Mesothelial cell of epicardium (in vitro differentiated cells): Measurements from ENCODE around the gene AFF2. TPM values are rescaled to one million over a fixed set of nuclear protein-coding genes. Genes with fewer than 3 reads are reported as not detected.

Experiments
- DNase-seq, 2 experiments: peaks; one replicate each; pipeline ENCODE4 v3.0.0; 2021; ENCODE audit warnings: low spot score in 2 of 2; ENCODE audit not compliant: unreplicated experiment in 2 of 2
- H3K27ac Mint-ChIP-seq: 2 replicates; pipeline ENCODE4 v1.8.0; 2021; ENCODE audit warnings: mixed read lengths
- H3K27me3 Mint-ChIP-seq: 2 replicates; pipeline ENCODE4 v1.8.0; 2021; ENCODE audit warnings: low read depth, mixed read lengths
- H3K36me3 Mint-ChIP-seq: 2 replicates; pipeline ENCODE4 v1.8.0; 2021; ENCODE audit warnings: mixed read lengths
- H3K4me1 Mint-ChIP-seq: 2 replicates; pipeline ENCODE4 v1.8.0; 2021; ENCODE audit warnings: mixed read lengths
- H3K4me3 Mint-ChIP-seq: 2 replicates; pipeline ENCODE4 v1.8.0; 2021; ENCODE audit warnings: mild to moderate bottlenecking, moderate library complexity, mixed read lengths
- H3K9me3 Mint-ChIP-seq: 2 replicates; pipeline ENCODE4 v1.8.0; 2021; ENCODE audit warnings: mixed read lengths
- total RNA-seq: library from RNA; stranded (reverse); gene quantifications from 3 replicates; pipeline ENCODE4 v1.2.1, GENCODE V29; 2021
- TF ChIP-seq, protein P1 (sequence below): fragments of 200-600 bp; sonication (generic); IDR thresholded peaks from one replicate; pipeline ENCODE4 v1.5.0; 2021; ENCODE audit warnings: antibody characterized with exemption; ENCODE audit not compliant: unreplicated experiment

Gene AFF2
- total RNA-seq, 1 donor from 2014 or later = 5.8 TPM

DNA sequence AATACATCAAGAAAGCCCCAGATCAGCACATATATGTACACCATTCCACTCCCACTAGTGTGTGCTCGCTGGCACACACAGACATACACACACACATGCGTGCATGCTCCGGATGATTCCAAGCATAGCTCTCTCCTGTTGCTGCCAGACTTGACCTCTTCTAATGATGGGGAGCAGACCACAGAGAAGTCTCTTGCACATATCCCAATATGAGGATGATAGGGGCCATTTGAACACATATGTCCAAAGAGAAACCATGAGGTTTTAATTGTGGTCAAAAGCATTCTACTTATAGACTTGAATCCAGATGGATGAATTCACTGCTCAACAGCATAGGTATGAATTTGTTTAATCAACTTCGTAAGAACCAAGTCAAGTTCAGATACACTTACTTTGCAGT, 214.9 kb downstream of the AFF2 start:
- no peaks in the 10 kb centered on the region for H3K27me3 Mint-ChIP-seq
- H3K9me3 Mint-ChIP-seq = peaks cover 26% of the 10 kb centered on the region

DNA sequence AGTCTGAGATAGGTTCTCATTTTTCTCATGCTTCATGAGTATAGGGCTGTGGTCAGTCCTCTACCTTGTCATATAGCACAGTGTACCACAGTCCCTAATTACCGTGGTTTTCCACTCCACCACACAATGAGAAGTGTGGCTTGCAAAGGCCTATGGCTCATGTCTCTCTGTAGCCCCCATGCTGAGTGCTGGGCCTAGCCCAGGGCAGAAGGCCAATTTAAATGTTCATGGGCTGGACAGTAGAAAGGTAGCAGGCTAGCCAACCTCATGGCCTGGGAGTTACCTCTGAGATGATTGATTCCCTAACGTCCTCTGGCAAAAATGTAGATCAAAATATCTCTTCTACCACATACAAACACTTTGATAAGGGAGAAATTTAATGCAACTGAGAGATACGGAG, 222.5 kb downstream of the AFF2 start:
- Mint-ChIP-seq H3K4me1 (no peaks in the 10 kb centered on the region), H3K27me3 (no peaks in the 10 kb centered on the region), H3K9me3 (peaks cover 34% of the 10 kb centered on the region), H3K4me3 (no peak overlapping the region), H3K27ac (no peak overlapping the region), H3K36me3 (no peaks in the 10 kb centered on the region)
- no peak for DNase-seq
- TF ChIP-seq, protein P1, sequence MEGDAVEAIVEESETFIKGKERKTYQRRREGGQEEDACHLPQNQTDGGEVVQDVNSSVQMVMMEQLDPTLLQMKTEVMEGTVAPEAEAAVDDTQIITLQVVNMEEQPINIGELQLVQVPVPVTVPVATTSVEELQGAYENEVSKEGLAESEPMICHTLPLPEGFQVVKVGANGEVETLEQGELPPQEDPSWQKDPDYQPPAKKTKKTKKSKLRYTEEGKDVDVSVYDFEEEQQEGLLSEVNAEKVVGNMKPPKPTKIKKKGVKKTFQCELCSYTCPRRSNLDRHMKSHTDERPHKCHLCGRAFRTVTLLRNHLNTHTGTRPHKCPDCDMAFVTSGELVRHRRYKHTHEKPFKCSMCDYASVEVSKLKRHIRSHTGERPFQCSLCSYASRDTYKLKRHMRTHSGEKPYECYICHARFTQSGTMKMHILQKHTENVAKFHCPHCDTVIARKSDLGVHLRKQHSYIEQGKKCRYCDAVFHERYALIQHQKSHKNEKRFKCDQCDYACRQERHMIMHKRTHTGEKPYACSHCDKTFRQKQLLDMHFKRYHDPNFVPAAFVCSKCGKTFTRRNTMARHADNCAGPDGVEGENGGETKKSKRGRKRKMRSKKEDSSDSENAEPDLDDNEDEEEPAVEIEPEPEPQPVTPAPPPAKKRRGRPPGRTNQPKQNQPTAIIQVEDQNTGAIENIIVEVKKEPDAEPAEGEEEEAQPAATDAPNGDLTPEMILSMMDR = no peak

More for the DNA sequence above, 214.9 kb downstream of the AFF2 start:
- no peak for DNase-seq
- Mint-ChIP-seq H3K36me3 (no peaks in the 10 kb centered on the region), H3K4me3 (no peak overlapping the region), H3K27ac (no peak overlapping the region), H3K4me1 (peaks cover 2% of the 10 kb centered on the region)
- TF ChIP-seq, protein P1 = no peak

DNA sequence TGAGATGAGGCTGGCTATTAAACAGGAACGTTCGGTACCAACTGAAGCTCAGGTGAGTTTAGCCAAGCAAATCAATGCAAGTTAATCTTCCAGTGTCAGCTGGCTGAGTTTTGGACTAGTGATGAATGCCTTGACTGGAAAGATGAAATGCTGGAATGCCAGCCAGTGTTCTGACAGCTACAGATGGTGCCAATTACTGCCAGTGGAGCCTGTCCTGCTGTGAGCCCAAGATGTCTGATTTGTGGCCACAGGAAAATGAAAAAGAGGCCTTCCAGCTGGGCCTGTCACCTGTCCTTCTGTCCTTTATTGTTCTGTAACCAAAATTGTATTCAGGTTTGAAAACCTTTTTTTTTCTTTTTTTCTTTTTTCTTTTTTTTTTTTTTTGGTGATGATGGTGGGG, 223.1 kb downstream of the AFF2 start:
- no peak overlapping the region for H3K27ac Mint-ChIP-seq
- TF ChIP-seq, protein P1 = no peak
- H3K4me3 Mint-ChIP-seq = no peak overlapping the region
- no peaks in the 10 kb centered on the region for H3K27me3 Mint-ChIP-seq
- DNase-seq = no peak
- no peaks in the 10 kb centered on the region for H3K36me3 Mint-ChIP-seq
- no peaks in the 10 kb centered on the region for H3K4me1 Mint-ChIP-seq
- H3K9me3 Mint-ChIP-seq = peaks cover 38% of the 10 kb centered on the region

DNA sequence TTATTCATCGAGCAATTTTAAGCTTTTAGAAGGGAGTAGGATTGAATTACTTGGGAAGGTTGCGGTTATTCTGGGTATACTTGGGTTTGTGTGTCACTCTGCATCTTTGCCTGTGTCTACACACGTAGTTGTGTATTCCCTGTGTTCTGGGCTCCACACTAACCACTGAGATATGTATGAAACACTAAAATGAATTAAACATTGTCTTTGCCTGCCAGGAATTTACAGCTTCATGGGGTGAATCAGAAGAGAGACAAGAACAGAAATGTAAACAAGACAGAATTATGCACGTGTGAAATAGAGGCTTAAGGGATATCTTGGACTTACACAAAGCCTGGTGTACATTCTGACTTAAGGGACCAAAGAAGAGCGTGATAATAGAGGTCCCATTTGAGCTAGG, 228.5 kb downstream of the AFF2 start:
- no peaks in the 10 kb centered on the region for H3K27me3 Mint-ChIP-seq
- H3K27ac Mint-ChIP-seq = no peak overlapping the region
- TF ChIP-seq, protein P1 = no peak
- H3K9me3 Mint-ChIP-seq = peaks cover 30% of the 10 kb centered on the region
- no peak for DNase-seq
- no peak overlapping the region for H3K4me3 Mint-ChIP-seq
- no peaks in the 10 kb centered on the region for H3K36me3 Mint-ChIP-seq
- H3K4me1 Mint-ChIP-seq = no peaks in the 10 kb centered on the region

DNA sequence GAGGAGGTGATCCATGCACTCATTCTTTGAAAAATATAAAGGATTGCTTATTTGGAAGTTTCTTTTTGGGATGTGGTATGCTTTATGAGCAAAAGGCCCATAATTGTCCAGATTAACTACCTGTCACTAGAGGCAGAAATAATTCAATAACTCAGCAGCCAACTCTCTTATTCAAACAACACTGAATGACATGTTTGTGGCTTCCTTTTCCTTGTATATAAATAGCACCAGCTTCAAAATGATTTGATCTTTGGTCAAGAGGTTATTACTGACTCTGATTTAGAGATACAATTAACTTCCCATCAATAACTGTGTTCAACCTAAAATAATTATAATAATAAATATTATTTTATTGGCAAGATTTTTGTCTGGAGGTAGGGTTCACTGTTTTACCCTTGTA, 232.3 kb downstream of the AFF2 start:
- no peaks in the 10 kb centered on the region for H3K4me1 Mint-ChIP-seq
- TF ChIP-seq, protein P1 = no peak
- DNase-seq = no peak
- H3K27ac Mint-ChIP-seq = no peak overlapping the region
- H3K36me3 Mint-ChIP-seq = no peaks in the 10 kb centered on the region
- H3K9me3 Mint-ChIP-seq = peaks cover 50% of the 10 kb centered on the region
- H3K27me3 Mint-ChIP-seq = no peaks in the 10 kb centered on the region
- no peak overlapping the region for H3K4me3 Mint-ChIP-seq

DNA sequence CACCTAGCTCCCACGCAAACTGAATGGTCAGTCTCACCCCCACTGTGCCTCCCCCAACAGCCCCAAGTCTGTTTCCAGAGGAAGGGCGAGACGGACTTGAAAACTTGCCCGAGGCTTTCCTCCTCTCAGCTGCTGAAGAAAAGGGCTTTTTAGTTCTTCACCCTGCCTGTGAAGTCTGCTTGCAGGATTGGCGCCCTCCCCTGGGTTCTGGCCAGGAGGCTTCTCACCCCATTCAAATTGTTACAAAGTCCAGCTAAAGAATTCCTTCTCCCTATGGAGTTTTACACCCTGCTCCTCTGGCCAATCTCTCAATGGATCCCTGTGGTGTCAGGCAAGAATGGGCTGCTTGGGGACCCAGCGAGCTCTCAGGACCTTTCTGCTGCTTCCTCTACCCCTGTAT, 241.0 kb downstream of the AFF2 start:
- Mint-ChIP-seq H3K4me1 (no peaks in the 10 kb centered on the region), H3K27me3 (peaks cover 2% of the 10 kb centered on the region), H3K9me3 (peaks cover 61% of the 10 kb centered on the region), H3K27ac (no peak overlapping the region), H3K36me3 (no peaks in the 10 kb centered on the region), H3K4me3 (no peak overlapping the region)
- TF ChIP-seq, protein P1 = no peak
- no peak for DNase-seq
